Measurements from ENCODE around the gene GABBR2.
A peak's percentile ranks its signal among the peaks of the same experiment; 100 is the strongest.

GABBR2 gene

GRCh38 chr9:98315551-98316060, 393.1 kb downstream of the GABBR2 start:
- Histone ChIP-seq H3K4me1 (ENCODE audit: control insufficient read depth, insufficient read depth, low read length) (peaks cover 3% of the 10 kb centered on the region; the same call in 1 of the 2 replicates), H3K27ac (ENCODE audit: low read length) (no peak overlapping the region), H3K9me3 (ENCODE audit: control insufficient read depth, insufficient read depth, low read length) (no peaks in the 10 kb centered on the region), H3K27me3 (ENCODE audit: control insufficient read depth, insufficient read depth, low read length) (no peaks in the 10 kb centered on the region), H3K4me3 (ENCODE audit: low read length) (no peak overlapping the region), H3K36me3 (ENCODE audit: control insufficient read depth, insufficient read depth, low read length) (no peaks in the 10 kb centered on the region)
- peak; percentile 88 for DNase-seq (ENCODE audit: low read depth, low spot score)
- WGBS (ENCODE audit: insufficient coverage, insufficient read length): no CpG with 5 or more reads among the region's 9 CpGs

- no peaks in the 10 kb centered on the region for H3K36me3 ChIP-seq (ENCODE audit: control insufficient read depth, insufficient read depth, low read length)
- no CpG with 5 or more reads among the region's 7 CpGs for WGBS (ENCODE audit: insufficient coverage, insufficient read length)
- no peak overlapping the region for H3K27ac ChIP-seq (ENCODE audit: low read length)
- H3K4me3 ChIP-seq (ENCODE audit: low read length): no peak overlapping the region
- no peaks in the 10 kb centered on the region for H3K27me3 ChIP-seq (ENCODE audit: control insufficient read depth, insufficient read depth, low read length)
- DNase-seq (ENCODE audit: low read depth, low spot score): no peak
- peaks cover 3% of the 10 kb centered on the region; the same call in 1 of the 2 replicates for H3K4me1 ChIP-seq (ENCODE audit: control insufficient read depth, insufficient read depth, low read length)
- no peaks in the 10 kb centered on the region for H3K9me3 ChIP-seq (ENCODE audit: control insufficient read depth, insufficient read depth, low read length)
Measured at GRCh38 chr9:98315067-98315453, 393.7 kb downstream of the GABBR2 start.

GRCh38 chr9:98314381-98315066, 394.2 kb downstream of the GABBR2 start:
- H3K36me3 ChIP-seq (ENCODE audit: control insufficient read depth, insufficient read depth, low read length): no peaks in the 10 kb centered on the region
- WGBS (ENCODE audit: insufficient coverage, insufficient read length): no CpG with 5 or more reads among the region's 6 CpGs
- no peak for DNase-seq (ENCODE audit: low read depth, low spot score)
- no peak overlapping the region for H3K27ac ChIP-seq (ENCODE audit: low read length)
- no peaks in the 10 kb centered on the region; the same call in 1 of the 2 replicates for H3K27me3 ChIP-seq (ENCODE audit: control insufficient read depth, insufficient read depth, low read length)
- no peak overlapping the region for H3K4me3 ChIP-seq (ENCODE audit: low read length)
- H3K4me1 ChIP-seq (ENCODE audit: control insufficient read depth, insufficient read depth, low read length): peaks cover 3% of the 10 kb centered on the region; the same call in 1 of the 2 replicates
- no peaks in the 10 kb centered on the region for H3K9me3 ChIP-seq (ENCODE audit: control insufficient read depth, insufficient read depth, low read length)

- WGBS (ENCODE audit: insufficient coverage, insufficient read length): no CpG with 5 or more reads among the region's 3 CpGs
- Histone ChIP-seq H3K4me3 (ENCODE audit: low read length) (no peak overlapping the region), H3K36me3 (ENCODE audit: control insufficient read depth, insufficient read depth, low read length) (no peaks in the 10 kb centered on the region), H3K4me1 (ENCODE audit: control insufficient read depth, insufficient read depth, low read length) (peaks cover 3% of the 10 kb centered on the region; the same call in 1 of the 2 replicates), H3K9me3 (ENCODE audit: control insufficient read depth, insufficient read depth, low read length) (no peaks in the 10 kb centered on the region), H3K27ac (ENCODE audit: low read length) (no peak overlapping the region), H3K27me3 (ENCODE audit: control insufficient read depth, insufficient read depth, low read length) (no peaks in the 10 kb centered on the region; the same call in 1 of the 2 replicates)
- no peak for DNase-seq (ENCODE audit: low read depth, low spot score)
Measured at GRCh38 chr9:98312365-98312764, 396.4 kb downstream of the GABBR2 start.

- no peaks in the 10 kb centered on the region for H3K36me3 ChIP-seq (ENCODE audit: control insufficient read depth, insufficient read depth, low read length)
- no peaks in the 10 kb centered on the region; the same call in 1 of the 2 replicates for H3K27me3 ChIP-seq (ENCODE audit: control insufficient read depth, insufficient read depth, low read length)
- peaks cover 3% of the 10 kb centered on the region; the same call in 1 of the 2 replicates for H3K4me1 ChIP-seq (ENCODE audit: control insufficient read depth, insufficient read depth, low read length)
- no peaks in the 10 kb centered on the region for H3K9me3 ChIP-seq (ENCODE audit: control insufficient read depth, insufficient read depth, low read length)
- no peak for DNase-seq (ENCODE audit: low read depth, low spot score)
- H3K27ac ChIP-seq (ENCODE audit: low read length): no peak overlapping the region
- H3K4me3 ChIP-seq (ENCODE audit: low read length): no peak overlapping the region
Measured at GRCh38 chr9:98311541-98311940, 397.2 kb downstream of the GABBR2 start.

- H3K4me3 ChIP-seq (ENCODE audit: low read length): no peak overlapping the region
- no peaks in the 10 kb centered on the region; the same call in 1 of the 2 replicates for H3K27me3 ChIP-seq (ENCODE audit: control insufficient read depth, insufficient read depth, low read length)
- peaks cover 3% of the 10 kb centered on the region; the same call in 1 of the 2 replicates for H3K4me1 ChIP-seq (ENCODE audit: control insufficient read depth, insufficient read depth, low read length)
- no peak for DNase-seq (ENCODE audit: low read depth, low spot score)
- H3K27ac ChIP-seq (ENCODE audit: low read length): no peak overlapping the region
- no peaks in the 10 kb centered on the region for H3K9me3 ChIP-seq (ENCODE audit: control insufficient read depth, insufficient read depth, low read length)
- WGBS (ENCODE audit: insufficient coverage, insufficient read length): no CpG with 5 or more reads among the region's 6 CpGs
- no peaks in the 10 kb centered on the region for H3K36me3 ChIP-seq (ENCODE audit: control insufficient read depth, insufficient read depth, low read length)
Measured at GRCh38 chr9:98310752-98311392, 397.9 kb downstream of the GABBR2 start.

- Histone ChIP-seq H3K4me1 (ENCODE audit: control insufficient read depth, insufficient read depth, low read length) (no peaks in the 10 kb centered on the region), H3K27ac (ENCODE audit: low read length) (no peak overlapping the region), H3K27me3 (ENCODE audit: control insufficient read depth, insufficient read depth, low read length) (no peaks in the 10 kb centered on the region; the same call in 1 of the 2 replicates), H3K4me3 (ENCODE audit: low read length) (no peak overlapping the region), H3K36me3 (ENCODE audit: control insufficient read depth, insufficient read depth, low read length) (no peaks in the 10 kb centered on the region), H3K9me3 (ENCODE audit: control insufficient read depth, insufficient read depth, low read length) (no peaks in the 10 kb centered on the region)
- no peak for DNase-seq (ENCODE audit: low read depth, low spot score)
- WGBS (ENCODE audit: insufficient coverage, insufficient read length): no CpG with 5 or more reads among the region's 7 CpGs
Measured at GRCh38 chr9:98306384-98307145, 402.2 kb downstream of the GABBR2 start.

GRCh38 chr9:98304381-98304780, 404.4 kb downstream of the GABBR2 start:
- Histone ChIP-seq H3K4me1 (ENCODE audit: control insufficient read depth, insufficient read depth, low read length) (no peaks in the 10 kb centered on the region), H3K9me3 (ENCODE audit: control insufficient read depth, insufficient read depth, low read length) (no peaks in the 10 kb centered on the region), H3K4me3 (ENCODE audit: low read length) (no peak overlapping the region), H3K36me3 (ENCODE audit: control insufficient read depth, insufficient read depth, low read length) (no peaks in the 10 kb centered on the region), H3K27me3 (ENCODE audit: control insufficient read depth, insufficient read depth, low read length) (no peaks in the 10 kb centered on the region), H3K27ac (ENCODE audit: low read length) (no peak overlapping the region)
- no CpG with 5 or more reads among the region's 4 CpGs for WGBS (ENCODE audit: insufficient coverage, insufficient read length)
- no peak for DNase-seq (ENCODE audit: low read depth, low spot score)

- Histone ChIP-seq H3K4me3 (ENCODE audit: low read length) (no peak overlapping the region), H3K36me3 (ENCODE audit: control insufficient read depth, insufficient read depth, low read length) (no peaks in the 10 kb centered on the region), H3K4me1 (ENCODE audit: control insufficient read depth, insufficient read depth, low read length) (no peaks in the 10 kb centered on the region), H3K27ac (ENCODE audit: low read length) (no peak overlapping the region), H3K27me3 (ENCODE audit: control insufficient read depth, insufficient read depth, low read length) (no peaks in the 10 kb centered on the region), H3K9me3 (ENCODE audit: control insufficient read depth, insufficient read depth, low read length) (no peaks in the 10 kb centered on the region)
- no CpG with 5 or more reads among the region's 8 CpGs for WGBS (ENCODE audit: insufficient coverage, insufficient read length)
- no peak for DNase-seq (ENCODE audit: low read depth, low spot score)
Measured at GRCh38 chr9:98303633-98304125, 405.1 kb downstream of the GABBR2 start.

GRCh38 chr9:98302938-98303632, 405.6 kb downstream of the GABBR2 start:
- Histone ChIP-seq H3K4me3 (ENCODE audit: low read length) (no peak overlapping the region), H3K36me3 (ENCODE audit: control insufficient read depth, insufficient read depth, low read length) (no peaks in the 10 kb centered on the region), H3K27me3 (ENCODE audit: control insufficient read depth, insufficient read depth, low read length) (no peaks in the 10 kb centered on the region), H3K4me1 (ENCODE audit: control insufficient read depth, insufficient read depth, low read length) (no peaks in the 10 kb centered on the region), H3K9me3 (ENCODE audit: control insufficient read depth, insufficient read depth, low read length) (no peaks in the 10 kb centered on the region), H3K27ac (ENCODE audit: low read length) (no peak overlapping the region)
- no CpG with 5 or more reads among the region's 13 CpGs for WGBS (ENCODE audit: insufficient coverage, insufficient read length)
- DNase-seq (ENCODE audit: low read depth, low spot score): no peak
